NCI-H1930 (cell line): ENCODE data around the gene PDE4DIP.
A peak's percentile ranks its signal among the peaks of the same experiment; 100 is the strongest.
"Not testable (repeated sequence)": the region's sequence is repeated elsewhere in the genome, so short reads cannot be mapped to it uniquely, and the experiment has no call there.

Experiments
- DNase-seq, 2 experiments: peaks; one replicate each; lab custom pipeline; 2025; lab: John Stamatoyannopoulos, UW

Gene PDE4DIP

GRCh38 chr1:148921047-148921446, 76.8 kb downstream of the PDE4DIP start:
- not testable (repeated sequence) for DNase-seq

GRCh38 chr1:148923798-148924197, 79.6 kb downstream of the PDE4DIP start:
- DNase-seq: not testable (repeated sequence)

- DNase-seq: not testable (repeated sequence)
These were observed 83.4 kb downstream of the PDE4DIP start for GRCh38 chr1:148927645-148928044.

GRCh38 chr1:148929253-148929652, 85.0 kb downstream of the PDE4DIP start:
- not testable (repeated sequence) for DNase-seq

- DNase-seq: not testable (repeated sequence)
These were observed 91.3 kb downstream of the PDE4DIP start for GRCh38 chr1:148935381-148936002.

GRCh38 chr1:148942906-148943305, 98.7 kb downstream of the PDE4DIP start:
- DNase-seq: not testable (repeated sequence)

- DNase-seq: not testable (repeated sequence)
These were observed 100.9 kb downstream of the PDE4DIP start for GRCh38 chr1:148945130-148945529.

GRCh38 chr1:148948768-148949167, 104.5 kb downstream of the PDE4DIP start:
- DNase-seq: not testable (repeated sequence)

GRCh38 chr1:148951336-148952227, 107.4 kb downstream of the PDE4DIP start:
- DNase-seq: peak; percentile 69 to 76

- not testable (repeated sequence) for DNase-seq
These were observed 108.2 kb downstream of the PDE4DIP start for GRCh38 chr1:148952253-148952937.

GRCh38 chr1:148952938-148953616, 108.8 kb downstream of the PDE4DIP start:
- not testable (repeated sequence) for DNase-seq

- DNase-seq: not testable (repeated sequence)
These were observed 109.5 kb downstream of the PDE4DIP start for GRCh38 chr1:148953730-148954129.

- DNase-seq: not testable (repeated sequence)
These were observed 114.1 kb downstream of the PDE4DIP start for GRCh38 chr1:148958343-148958742.

GRCh38 chr1:148960212-148961000, 116.2 kb downstream of the PDE4DIP start:
- DNase-seq: not testable (repeated sequence)

- DNase-seq: not testable (repeated sequence)
These were observed 118.1 kb downstream of the PDE4DIP start for GRCh38 chr1:148962127-148962857.

- not testable (repeated sequence) for DNase-seq
These were observed 121.9 kb downstream of the PDE4DIP start for GRCh38 chr1:148966084-148966483.

GRCh38 chr1:148967580-148967979, 123.4 kb downstream of the PDE4DIP start:
- not testable (repeated sequence) for DNase-seq

GRCh38 chr1:148968682-148969081, 124.5 kb downstream of the PDE4DIP start:
- not testable (repeated sequence) for DNase-seq

- not testable (repeated sequence) for DNase-seq
These were observed 124.9 kb downstream of the PDE4DIP start for GRCh38 chr1:148969126-148969525.

- DNase-seq: not testable (repeated sequence)
These were observed 131.2 kb downstream of the PDE4DIP start for GRCh38 chr1:148975453-148975852.
